GM23338 (cell line): ENCODE measurements around the gene RHOV.

Experiments used
- CREB1 ChIP-seq: fragments of 250-450 bp; sonication (Bioruptor Pico); IDR thresholded peaks from 2 replicates; pipeline ENCODE4 v1.5.0; 2020; ENCODE audit warnings: low read depth, mild to moderate bottlenecking, moderate library complexity
- CTCF ChIP-seq, 2 experiments: fragments of 200-600 bp in 1 of 2; sonication (generic) in 1 of 2; conservative IDR thresholded peaks; 2 replicates each; pipeline versions ENCODE4 v1.5.1 to v1.6.1; 2016 to 2017; ENCODE audit warnings: antibody characterized with exemption in 2 of 2, low read depth in 2 of 2, mild to moderate bottlenecking in 2 of 2, moderate library complexity in 1 of 2
- EZH2 ChIP-seq: fragments of 200-600 bp; sonication (generic); IDR thresholded peaks from one replicate; pipeline ENCODE4 v1.8.0; 2017; ENCODE audit warnings: antibody characterized with exemption, mild to moderate bottlenecking, low read depth; ENCODE audit not compliant: unreplicated experiment
- EZH2phosphoT487 ChIP-seq: fragments of 200-600 bp; sonication (generic); IDR thresholded peaks from one replicate; pipeline ENCODE4 v1.8.1; 2018; ENCODE audit warnings: antibody characterized with exemption; ENCODE audit not compliant: unreplicated experiment
- JUNB ChIP-seq: IDR thresholded peaks from one replicate; pipeline ENCODE4 v1.6.1; 2016; ENCODE audit warnings: antibody characterized with exemption; ENCODE audit not compliant: unreplicated experiment
- NANOG ChIP-seq: IDR thresholded peaks from 2 replicates; pipeline ENCODE4 v1.6.1; 2016; ENCODE audit warnings: antibody characterized with exemption, borderline replicate concordance
- POLR2AphosphoS5 ChIP-seq: IDR thresholded peaks from 2 replicates; pipeline ENCODE4 v1.6.1; 2016; ENCODE audit warnings: antibody characterized with exemption, low read depth
- REST ChIP-seq: IDR thresholded peaks from one replicate; pipeline ENCODE4 v1.6.1; 2018; ENCODE audit warnings: antibody characterized with exemption; ENCODE audit not compliant: unreplicated experiment
- STAT1 ChIP-seq: IDR thresholded peaks from one replicate; pipeline ENCODE4 v1.6.1; 2016; ENCODE audit warnings: antibody characterized with exemption; ENCODE audit not compliant: unreplicated experiment
- ZNF114 ChIP-seq: fragments of 250-450 bp; sonication (Bioruptor Pico); IDR thresholded peaks from 2 replicates; pipeline ENCODE4 v1.5.0; 2020; ENCODE audit warnings: mild to moderate bottlenecking, moderate library complexity
- ZNF331 ChIP-seq: fragments of 250-450 bp; sonication (Bioruptor Pico); IDR thresholded peaks from 2 replicates; pipeline ENCODE4 v1.5.0; 2020; ENCODE audit warnings: low read depth, mild to moderate bottlenecking, moderate library complexity

- TF ChIP-seq POLR2AphosphoS5 (no peak), CTCF (conservative IDR thresholded peaks at IDR 0.05; ENCODE audit: low read depth in 2 of 2) (no peak), ZNF331 (CRISPR knock-in tag) (no peak), ZNF114 (CRISPR knock-in tag) (no peak), REST (no peak), EZH2 (no peak), EZH2phosphoT487 (no peak), CREB1 (CRISPR knock-in tag) (no peak), JUNB (no peak), NANOG (no peak), STAT1 (no peak)
Observed at GRCh38 chr15:40872791-40873693, 992 bp downstream of the RHOV start.
